GM10847 (cell line): ENCODE data around the gene ADI1.

Experiments used
- POLR2A ChIP-seq: IDR thresholded peaks from 2 replicates; pipeline ENCODE4 v1.6.1; 2011; ENCODE audit not compliant: insufficient read length; ENCODE audit errors: extremely low read depth

ADI1 gene

DNA sequence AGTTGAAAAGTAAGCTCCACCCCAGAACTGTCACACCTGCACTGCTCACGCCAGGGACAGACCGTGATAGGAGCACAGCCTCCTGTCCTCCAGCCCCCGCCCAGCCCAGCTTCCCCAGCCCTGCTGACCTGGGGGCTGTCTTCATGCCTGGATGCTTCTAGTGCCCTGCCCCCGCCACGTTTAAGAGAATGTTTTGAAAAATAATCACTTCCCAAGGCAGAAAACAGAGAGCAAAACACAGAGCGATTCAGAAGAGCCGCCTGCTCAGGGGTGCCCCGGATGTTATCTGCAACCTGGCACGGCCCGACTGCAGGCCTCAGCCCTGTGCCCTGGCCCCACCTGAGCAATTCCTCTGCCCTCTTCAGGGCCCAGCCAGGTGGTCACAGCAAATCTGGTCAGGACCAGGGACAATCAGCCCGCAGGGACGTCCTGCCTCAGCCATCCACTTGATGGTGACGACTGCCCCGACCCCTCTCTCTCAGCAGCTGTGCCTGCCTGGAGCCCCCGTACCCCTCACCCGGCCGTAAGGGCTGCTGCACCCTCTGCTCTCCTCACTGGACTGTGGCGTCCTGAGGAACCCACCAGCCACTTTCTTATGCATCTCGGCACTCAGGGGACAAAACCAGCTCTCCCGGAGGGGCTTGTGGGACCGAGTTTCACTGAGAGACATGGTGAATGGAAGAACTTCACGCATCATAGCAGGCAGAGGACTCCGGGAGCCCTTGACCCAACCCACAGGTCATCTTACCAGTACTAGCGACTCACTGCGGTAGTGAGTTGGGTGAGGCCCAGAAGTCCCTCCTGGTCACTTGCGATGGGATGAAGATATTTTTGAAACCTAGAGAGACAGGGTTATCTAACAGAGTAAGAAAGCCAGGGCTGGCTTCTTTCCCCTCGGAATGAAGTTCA, 30.2 kb downstream of the ADI1 start:
- no peak for TF ChIP-seq POLR2A

DNA sequence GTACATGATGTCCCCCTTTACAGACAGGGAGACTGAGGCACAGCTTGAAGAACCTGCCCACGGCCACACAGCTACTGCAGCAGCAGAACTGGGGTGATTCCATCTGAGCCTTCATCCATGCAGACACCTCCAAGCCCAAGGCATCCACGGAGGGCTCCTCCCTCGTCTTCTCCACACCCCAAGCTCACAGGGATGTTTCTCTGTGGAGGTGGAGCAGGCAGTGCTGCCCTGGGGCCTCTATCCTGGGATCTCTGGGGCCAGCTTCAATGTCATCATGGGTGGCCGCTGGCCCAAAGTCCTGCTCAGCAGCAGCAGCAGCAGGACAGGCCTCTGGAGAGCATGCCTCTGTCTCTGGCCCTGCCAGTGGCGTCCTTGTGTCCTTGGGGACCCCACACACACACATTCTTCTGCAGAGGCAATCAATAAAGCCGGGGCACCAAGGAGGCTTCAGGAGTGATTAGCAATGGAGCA, 31.2 kb downstream of the ADI1 start:
- no peak for TF ChIP-seq POLR2A

DNA sequence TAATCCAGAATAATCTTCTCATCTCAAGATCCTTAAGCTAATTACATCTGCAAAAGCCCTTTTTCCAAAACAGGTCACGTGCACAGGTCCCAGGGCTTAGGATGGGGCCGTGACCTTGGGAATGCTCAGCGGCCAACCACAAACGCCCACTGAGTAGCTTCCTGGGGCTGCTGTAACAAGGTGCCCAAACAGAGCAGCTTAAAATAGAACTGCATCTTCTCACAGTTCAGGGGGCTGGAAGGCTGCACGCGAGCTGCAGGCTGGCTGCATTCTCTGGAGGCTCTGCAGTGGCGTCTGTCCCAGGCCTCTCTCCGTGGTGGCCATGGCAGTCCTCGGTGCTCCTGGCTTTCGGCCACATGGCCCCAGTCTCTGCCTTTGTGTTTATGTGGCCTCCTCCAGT, 31.9 kb downstream of the ADI1 start:
- TF ChIP-seq POLR2A, result no peak

- no peak for TF ChIP-seq POLR2A
Observed at GRCh38 chr2:3487028-3487425, 32.3 kb downstream of the ADI1 start.

- TF ChIP-seq POLR2A, result no peak
Observed at GRCh38 chr2:3486047-3487027, 33.0 kb downstream of the ADI1 start.

- TF ChIP-seq POLR2A, result no peak
Observed at GRCh38 chr2:3485166-3485565, 34.2 kb downstream of the ADI1 start.

GRCh38 chr2:3483986-3484960, 35.1 kb downstream of the ADI1 start:
- no peak for TF ChIP-seq POLR2A

DNA sequence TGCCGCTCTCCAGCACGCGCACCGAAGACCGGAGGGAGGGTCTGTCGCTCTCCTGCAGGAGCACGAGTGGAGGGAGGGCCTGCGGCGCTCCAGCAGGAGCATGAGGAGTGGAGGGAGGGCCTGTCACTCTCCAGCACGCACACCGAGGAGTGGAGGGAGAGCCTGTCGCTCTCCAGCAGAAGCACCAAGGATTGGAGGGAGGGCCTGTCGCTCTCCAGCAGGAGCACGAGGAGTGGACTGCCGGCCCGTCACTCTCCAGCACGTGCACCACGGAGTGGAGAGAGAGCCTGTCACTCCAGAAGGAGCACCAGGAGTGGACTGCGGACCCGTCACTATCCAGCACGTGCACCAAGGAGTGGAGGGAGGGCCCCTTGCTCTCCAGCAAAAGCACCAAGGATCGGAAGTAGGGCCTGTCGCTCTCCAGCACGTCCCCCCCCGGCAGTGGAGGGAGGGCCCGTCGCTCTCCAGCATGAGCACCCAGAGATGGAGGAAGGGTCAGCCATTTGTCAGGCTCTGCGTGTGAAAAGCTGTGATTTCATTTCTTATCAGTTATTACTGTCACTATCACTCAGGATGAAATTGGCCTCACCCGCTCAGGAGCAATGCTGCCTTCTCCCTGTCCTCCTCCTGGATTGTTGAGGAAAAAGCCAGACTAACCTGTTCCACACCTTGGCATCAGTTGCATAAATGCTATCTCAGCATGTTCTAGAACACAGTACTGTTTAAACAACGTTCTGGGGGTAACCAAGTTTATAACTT, 35.9 kb downstream of the ADI1 start:
- TF ChIP-seq POLR2A, result no peak

- no peak for TF ChIP-seq POLR2A
Observed at GRCh38 chr2:3482363-3482821, 36.9 kb downstream of the ADI1 start.

DNA sequence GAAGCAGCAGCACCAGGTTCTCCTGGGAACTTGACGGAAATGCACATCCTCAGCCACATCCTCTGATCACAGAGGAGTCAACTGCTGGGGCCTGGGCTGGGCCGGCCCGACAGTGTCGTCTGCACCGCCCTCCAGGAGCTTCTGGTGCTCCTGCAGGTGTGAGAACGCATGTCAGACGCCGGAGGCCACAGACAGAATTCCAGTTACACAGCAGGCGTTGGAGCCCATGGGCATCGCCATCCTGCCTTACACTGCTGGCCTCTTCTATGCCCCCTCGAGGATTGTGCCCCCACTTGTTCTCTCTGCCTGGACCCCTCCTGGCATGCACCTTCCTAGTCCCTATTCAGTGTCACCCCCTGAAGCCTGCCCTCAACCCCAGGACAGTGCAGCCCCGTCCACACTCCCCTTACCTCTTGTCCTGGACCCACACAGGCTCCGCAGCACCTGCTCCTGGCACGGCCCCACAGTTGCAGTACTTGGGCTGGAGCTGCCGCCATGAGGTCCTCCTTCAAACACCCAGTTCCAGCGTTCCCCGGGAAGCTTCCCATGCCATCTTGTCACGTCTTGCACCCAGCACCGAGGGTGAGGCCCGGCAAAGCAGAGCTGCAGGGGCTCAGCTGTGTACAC, 37.5 kb downstream of the ADI1 start:
- no peak for TF ChIP-seq POLR2A

- no peak for TF ChIP-seq POLR2A
Observed at GRCh38 chr2:3481011-3481400, 38.3 kb downstream of the ADI1 start.

GRCh38 chr2:3480352-3481010, 38.9 kb downstream of the ADI1 start:
- no peak for TF ChIP-seq POLR2A
